Activated B cell treated with CpG ODN at 0.5 μM for 24 hours (primary cell): ENCODE data around the gene TECTA. TPM values are rescaled to one million over a fixed set of nuclear protein-coding genes. Genes with fewer than 3 reads are reported as not detected.

ENCODE experiments used
- ATAC-seq: fragments of 200-7000 bp; cut with Tn5 transposase; one replicate; pipeline ENCODE4 v1.10.0; 2021; ENCODE audit warnings: low read depth, mild to moderate bottlenecking, moderate library complexity
- CTCF ChIA-PET: fragments of 350-600 bp; sonication (Branson Sonifier 250); formaldehyde crosslinking; loops from one replicate; lab custom pipeline; 2021; ENCODE audit warnings: antibody characterized with exemption; lab: Charles Lee
- POLR2A ChIA-PET: fragments of 350-600 bp; sonication (Branson Sonifier 250); formaldehyde crosslinking; loops from one replicate; lab custom pipeline; 2021; ENCODE audit warnings: antibody characterized with exemption; lab: Charles Lee
- DNase-seq: peaks from one replicate; pipeline ENCODE4 v3.0.0; 2022
- H3K27ac Mint-ChIP-seq: one replicate; pipeline ENCODE4 v1.8.0; 2020; ENCODE audit warnings: mixed read lengths
- H3K27me3 Mint-ChIP-seq: one replicate; pipeline ENCODE4 v1.8.0; 2021; ENCODE audit warnings: mixed read lengths
- H3K36me3 Mint-ChIP-seq: one replicate; pipeline ENCODE4 v1.8.0; 2021; ENCODE audit warnings: low read depth, mixed read lengths
- H3K4me1 Mint-ChIP-seq: one replicate; pipeline ENCODE4 v1.8.0; 2021; ENCODE audit warnings: mixed read lengths
- H3K4me3 Mint-ChIP-seq: one replicate; pipeline ENCODE4 v1.8.0; 2020; ENCODE audit warnings: mild to moderate bottlenecking, mixed read lengths
- H3K9me3 Mint-ChIP-seq: one replicate; pipeline ENCODE4 v1.8.0; 2020; ENCODE audit warnings: mixed read lengths
- CTCF ChIP-seq: fragments of 200-600 bp; IDR thresholded peaks from one replicate; pipeline ENCODE4 v1.8.0; 2022; ENCODE audit warnings: antibody characterized with exemption, mild to moderate bottlenecking
- intact Hi-C: fragments of 100-400 bp; cut with micrococcal nuclease; formaldehyde crosslinking; loops from one replicate; pipeline ENCODE4 v1.15.1; 2024
- total RNA-seq: library from RNA; stranded (reverse); gene quantifications from 2 replicates; pipeline ENCODE4 v1.2.3, GENCODE V29; 2022

TECTA gene
- total RNA-seq, 1 donor from 2014 or later: 0.24 TPM

- ATAC-seq: no peak
- Mint-ChIP-seq H3K4me3 (no peak overlapping the region), H3K27me3 (peaks cover 5% of the 10 kb centered on the region), H3K27ac (no peak overlapping the region), H3K36me3 (no peaks in the 10 kb centered on the region), H3K9me3 (peaks cover 5% of the 10 kb centered on the region), H3K4me1 (no peaks in the 10 kb centered on the region)
- intact Hi-C loops: no loop called here
- TF ChIP-seq CTCF: no peak
- CTCF ChIA-PET: no interaction called here
- DNase-seq: no peak
- POLR2A ChIA-PET: no interaction called here
Measured at GRCh38 chr11:121127809-121128208, 26.8 kb downstream of the TECTA start.

GRCh38 chr11:121129362-121130340, 28.6 kb downstream of the TECTA start:
- no peak overlapping the region for H3K4me3 Mint-ChIP-seq
- DNase-seq (no peak), ATAC-seq (no peak)
- no peaks in the 10 kb centered on the region for H3K4me1 Mint-ChIP-seq
- no peaks in the 10 kb centered on the region for H3K36me3 Mint-ChIP-seq
- no peak overlapping the region for H3K27ac Mint-ChIP-seq
- POLR2A ChIA-PET: no interaction called here
- intact Hi-C loops: no loop called here
- no peak for TF ChIP-seq CTCF
- peaks cover 4% of the 10 kb centered on the region for H3K27me3 Mint-ChIP-seq
- CTCF ChIA-PET: no interaction called here
- no peaks in the 10 kb centered on the region for H3K9me3 Mint-ChIP-seq

- H3K9me3 Mint-ChIP-seq: no peaks in the 10 kb centered on the region
- H3K36me3 Mint-ChIP-seq: no peaks in the 10 kb centered on the region
- DNase-seq (no peak), ATAC-seq (no peak)
- no peak for TF ChIP-seq CTCF
- peaks cover 12% of the 10 kb centered on the region for H3K27me3 Mint-ChIP-seq
- intact Hi-C loops: no loop called here
- CTCF ChIA-PET: no interaction called here
- H3K4me3 Mint-ChIP-seq: no peak overlapping the region
- POLR2A ChIA-PET: no interaction called here
- no peak overlapping the region for H3K27ac Mint-ChIP-seq
- no peaks in the 10 kb centered on the region for H3K4me1 Mint-ChIP-seq
Measured at GRCh38 chr11:121131656-121132055, 30.6 kb downstream of the TECTA start.

GRCh38 chr11:121132211-121132976, 31.4 kb downstream of the TECTA start:
- ATAC-seq: no peak
- CTCF ChIA-PET: no interaction called here

More at GRCh38 chr11:121132211-121132976, 31.4 kb downstream of the TECTA start:
- H3K27me3 Mint-ChIP-seq: peaks cover 12% of the 10 kb centered on the region
- no peak for DNase-seq
- H3K4me1 Mint-ChIP-seq: no peaks in the 10 kb centered on the region
- intact Hi-C loops: no loop called here
- H3K36me3 Mint-ChIP-seq: no peaks in the 10 kb centered on the region
- POLR2A ChIA-PET: no interaction called here
- no peak overlapping the region for H3K27ac Mint-ChIP-seq
- H3K9me3 Mint-ChIP-seq: no peaks in the 10 kb centered on the region
- H3K4me3 Mint-ChIP-seq: no peak overlapping the region
- no peak for TF ChIP-seq CTCF
